HEK293 (cell line): ENCODE data around the gene DSEL.

Experiments
- CTCF ChIA-PET: fragments of 350-600 bp; formaldehyde crosslinking; extraction: SDS; loops from one replicate; lab custom pipeline; 2021; ENCODE audit warnings: antibody characterized with exemption; lab: Yijun Ruan, JAX
- POLR2A ChIA-PET: fragments of 300-600 bp; formaldehyde crosslinking; extraction: SDS; loops from one replicate; lab custom pipeline; 2020; ENCODE audit warnings: antibody characterized with exemption, inconsistent platforms; lab: Yijun Ruan, JAX
- H3K27ac ChIP-seq: fragments of 200-500 bp; sonication (Bioruptor generic); 2 replicates; pipeline ENCODE4 v1.5.1; 2014; ENCODE audit warnings: low read depth, low read length, control low read depth, inconsistent platforms; ENCODE audit errors: extremely low read depth
- H3K36me3 ChIP-seq, 2 experiments: fragments of 200-500 bp in 1 of 2; sonication (Bioruptor generic) in 1 of 2; 1 replicate in 1 of 2; 2 replicates in 1 of 2; pipeline ENCODE4 v1.5.1; 2014 to 2017; ENCODE audit warnings: inconsistent platforms in 2 of 2, low read length in 2 of 2; ENCODE audit not compliant: control insufficient read depth in 2 of 2, insufficient read depth in 1 of 2
- H3K4me1 ChIP-seq: fragments of 200-500 bp; sonication (Bioruptor generic); 2 replicates; pipeline ENCODE4 v1.5.1; 2014; ENCODE audit warnings: mild to moderate bottlenecking, low read length, inconsistent platforms; ENCODE audit not compliant: control insufficient read depth, insufficient read depth
- H3K4me3 ChIP-seq: 2 replicates; pipeline ENCODE4 v1.5.1; 2011; ENCODE audit warnings: low read depth, mild to moderate bottlenecking, control low read depth, low read length, moderate library complexity
- H3K9me3 ChIP-seq: fragments of 200-500 bp; sonication (Bioruptor generic); 2 replicates; pipeline ENCODE4 v1.5.1; 2014; ENCODE audit warnings: low read depth, low read length, inconsistent platforms; ENCODE audit not compliant: control insufficient read depth, insufficient read depth
- FEZF1 ChIP-seq: fragments of 450-650 bp; formaldehyde crosslinking; IDR thresholded peaks from 2 replicates; pipeline ENCODE4 v1.5.1; 2016; ENCODE audit warnings: missing biosample characterization, missing genetic modification characterization
- GFI1B ChIP-seq: fragments of 450-650 bp; formaldehyde crosslinking; IDR thresholded peaks from 2 replicates; pipeline ENCODE4 v1.5.1; 2016; ENCODE audit warnings: missing biosample characterization, missing genetic modification characterization
- GLIS2 ChIP-seq: fragments of 450-650 bp; formaldehyde crosslinking; IDR thresholded peaks from 2 replicates; pipeline ENCODE4 v1.5.1; 2016; ENCODE audit warnings: missing biosample characterization, missing genetic modification characterization
- IKZF3 ChIP-seq: fragments of 450-650 bp; IDR thresholded peaks from 2 replicates; pipeline ENCODE4 v1.5.0; 2018; ENCODE audit warnings: missing biosample characterization, mild to moderate bottlenecking, missing genetic modification characterization, moderate library complexity
- KLF10 ChIP-seq: fragments of 450-650 bp; IDR thresholded peaks from 2 replicates; pipeline ENCODE4 v1.5.1; 2018; ENCODE audit warnings: missing biosample characterization, mild to moderate bottlenecking, missing genetic modification characterization
- MYNN ChIP-seq: fragments of 450-650 bp; formaldehyde crosslinking; IDR thresholded peaks from 2 replicates; pipeline ENCODE4 v1.5.1; 2016; ENCODE audit warnings: missing biosample characterization, missing genetic modification characterization, borderline replicate concordance
- REPIN1 ChIP-seq: fragments of 450-650 bp; formaldehyde crosslinking; IDR thresholded peaks from 2 replicates; pipeline ENCODE4 v1.5.1; 2017; ENCODE audit warnings: missing biosample characterization, missing genetic modification characterization, low read depth
- REST ChIP-seq: fragments of 450-650 bp; formaldehyde crosslinking; IDR thresholded peaks from 2 replicates; pipeline ENCODE4 v1.5.1; 2016; ENCODE audit warnings: missing biosample characterization, missing genetic modification characterization
- SP3 ChIP-seq: fragments of 450-650 bp; formaldehyde crosslinking; IDR thresholded peaks from 2 replicates; pipeline ENCODE4 v1.5.1; 2016; ENCODE audit warnings: missing biosample characterization, missing genetic modification characterization
- WT1 ChIP-seq: fragments of 450-650 bp; formaldehyde crosslinking; IDR thresholded peaks from 2 replicates; pipeline ENCODE4 v1.5.1; 2016; ENCODE audit warnings: missing biosample characterization, missing genetic modification characterization
- ZBTB1 ChIP-seq: fragments of 450-650 bp; formaldehyde crosslinking; IDR thresholded peaks from 2 replicates; pipeline ENCODE4 v1.5.1; 2016; ENCODE audit warnings: missing biosample characterization, missing genetic modification characterization
- ZBTB20 ChIP-seq: fragments of 450-650 bp; formaldehyde crosslinking; IDR thresholded peaks from 2 replicates; pipeline ENCODE4 v1.5.1; 2016; ENCODE audit warnings: missing biosample characterization, missing genetic modification characterization
- ZNF121 ChIP-seq: fragments of 450-650 bp; formaldehyde crosslinking; IDR thresholded peaks from 2 replicates; pipeline ENCODE4 v1.5.1; 2016; ENCODE audit warnings: missing biosample characterization, missing genetic modification characterization
- ZNF155 ChIP-seq: fragments of 450-650 bp; formaldehyde crosslinking; IDR thresholded peaks from 2 replicates; pipeline ENCODE4 v1.5.1; 2016; ENCODE audit warnings: missing biosample characterization, missing genetic modification characterization
- ZNF157 ChIP-seq: fragments of 450-650 bp; formaldehyde crosslinking; IDR thresholded peaks from 2 replicates; pipeline ENCODE4 v1.5.1; 2016; ENCODE audit warnings: missing biosample characterization, missing genetic modification characterization
- ZNF174 ChIP-seq: fragments of 450-650 bp; formaldehyde crosslinking; IDR thresholded peaks from 2 replicates; pipeline ENCODE4 v1.5.0; 2017; ENCODE audit warnings: missing biosample characterization, mild to moderate bottlenecking, missing genetic modification characterization
- ZNF184 ChIP-seq: fragments of 450-650 bp; IDR thresholded peaks from 2 replicates; pipeline ENCODE4 v1.5.1; 2018; ENCODE audit warnings: missing biosample characterization, mild to moderate bottlenecking, missing genetic modification characterization
- ZNF211 ChIP-seq: fragments of 450-650 bp; formaldehyde crosslinking; IDR thresholded peaks from 2 replicates; pipeline ENCODE4 v1.5.1; 2016; ENCODE audit warnings: low read depth, missing biosample characterization, missing genetic modification characterization
- ZNF223 ChIP-seq: fragments of 450-650 bp; formaldehyde crosslinking; IDR thresholded peaks from 2 replicates; pipeline ENCODE4 v1.5.1; 2016; ENCODE audit warnings: missing biosample characterization, missing genetic modification characterization
- ZNF248 ChIP-seq: fragments of 450-650 bp; formaldehyde crosslinking; IDR thresholded peaks from 2 replicates; pipeline ENCODE4 v1.5.1; 2017; ENCODE audit warnings: missing biosample characterization, missing genetic modification characterization
- ZNF404 ChIP-seq: fragments of 450-650 bp; formaldehyde crosslinking; IDR thresholded peaks from 2 replicates; pipeline ENCODE4 v1.5.1; 2017; ENCODE audit warnings: missing biosample characterization, missing genetic modification characterization
- ZNF416 ChIP-seq: fragments of 450-650 bp; formaldehyde crosslinking; IDR thresholded peaks from 2 replicates; pipeline ENCODE4 v1.5.1; 2016; ENCODE audit warnings: missing biosample characterization, missing genetic modification characterization
- ZNF501 ChIP-seq: fragments of 450-650 bp; formaldehyde crosslinking; IDR thresholded peaks from 2 replicates; pipeline ENCODE4 v1.5.1; 2016; ENCODE audit warnings: missing biosample characterization, missing genetic modification characterization
- ZNF548 ChIP-seq: fragments of 450-650 bp; formaldehyde crosslinking; IDR thresholded peaks from 2 replicates; pipeline ENCODE4 v1.5.1; 2016; ENCODE audit warnings: missing biosample characterization, missing genetic modification characterization
- ZNF558 ChIP-seq: fragments of 450-650 bp; formaldehyde crosslinking; IDR thresholded peaks from 2 replicates; pipeline ENCODE4 v1.5.1; 2016; ENCODE audit warnings: missing biosample characterization, missing genetic modification characterization
- ZNF596 ChIP-seq: fragments of 450-650 bp; IDR thresholded peaks from 2 replicates; pipeline ENCODE4 v1.5.0; 2018; ENCODE audit warnings: missing biosample characterization, mild to moderate bottlenecking, missing genetic modification characterization, moderate library complexity
- ZNF610 ChIP-seq: fragments of 450-650 bp; formaldehyde crosslinking; IDR thresholded peaks from 2 replicates; pipeline ENCODE4 v1.5.1; 2016; ENCODE audit warnings: missing biosample characterization, missing genetic modification characterization, borderline replicate concordance
- ZNF624 ChIP-seq: fragments of 450-650 bp; formaldehyde crosslinking; IDR thresholded peaks from 2 replicates; pipeline ENCODE4 v1.5.1; 2017; ENCODE audit warnings: missing biosample characterization, missing genetic modification characterization
- ZNF658 ChIP-seq: fragments of 450-650 bp; formaldehyde crosslinking; IDR thresholded peaks from 2 replicates; pipeline ENCODE4; 2016; ENCODE audit warnings: missing biosample characterization, missing genetic modification characterization
- ZNF670 ChIP-seq: fragments of 450-650 bp; formaldehyde crosslinking; IDR thresholded peaks from 2 replicates; pipeline ENCODE4 v1.5.1; 2016; ENCODE audit warnings: missing biosample characterization, missing genetic modification characterization, low read depth
- ZNF692 ChIP-seq: fragments of 450-650 bp; formaldehyde crosslinking; IDR thresholded peaks from 2 replicates; pipeline ENCODE4 v1.5.1; 2016; ENCODE audit warnings: missing biosample characterization, missing genetic modification characterization
- ZNF768 ChIP-seq: fragments of 450-650 bp; formaldehyde crosslinking; IDR thresholded peaks from 2 replicates; pipeline ENCODE4 v1.5.1; 2018; ENCODE audit warnings: missing biosample characterization, mild to moderate bottlenecking, missing genetic modification characterization
- ZNF776 ChIP-seq: fragments of 450-650 bp; formaldehyde crosslinking; IDR thresholded peaks from 2 replicates; pipeline ENCODE4 v1.5.0; 2017; ENCODE audit warnings: missing biosample characterization, missing genetic modification characterization, borderline replicate concordance
- ZNF792 ChIP-seq: fragments of 450-650 bp; formaldehyde crosslinking; IDR thresholded peaks from 2 replicates; pipeline ENCODE4 v1.5.1; 2016; ENCODE audit warnings: missing biosample characterization, missing genetic modification characterization
- ZNF837 ChIP-seq: fragments of 450-650 bp; formaldehyde crosslinking; IDR thresholded peaks from 2 replicates; pipeline ENCODE4 v1.5.1; 2016; ENCODE audit warnings: missing biosample characterization, missing genetic modification characterization

DSEL gene

DNA sequence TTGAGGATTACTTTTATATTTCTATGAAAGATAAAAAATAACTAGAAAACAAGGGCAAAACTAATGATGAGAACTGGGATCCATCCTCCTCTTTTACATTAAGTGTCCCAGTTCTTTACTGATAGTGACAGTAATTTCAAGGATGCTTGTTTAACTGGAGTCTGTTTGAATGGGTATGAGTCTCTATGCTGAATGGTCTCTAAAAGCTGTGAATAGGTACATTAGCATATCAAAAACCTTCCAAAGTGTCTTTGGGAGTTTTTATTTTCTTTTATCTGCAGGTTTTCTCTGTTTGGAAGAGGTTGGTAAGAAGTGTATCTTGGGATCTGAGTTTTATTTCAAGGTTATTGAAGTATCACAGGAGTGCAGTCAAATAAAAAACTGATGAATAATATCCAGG is 30.0 kb downstream of the DSEL start:
- Histone ChIP-seq H3K27ac (no peak overlapping the region), H3K4me1 (no peaks in the 10 kb centered on the region), H3K9me3 (no peaks in the 10 kb centered on the region), H3K36me3 (no peaks in the 10 kb centered on the region), H3K4me3 (no peak overlapping the region)
- ChIA-PET POLR2A (no interaction called here), CTCF (no interaction called here)
- TF ChIP-seq ZNF837, result no peak

DNA sequence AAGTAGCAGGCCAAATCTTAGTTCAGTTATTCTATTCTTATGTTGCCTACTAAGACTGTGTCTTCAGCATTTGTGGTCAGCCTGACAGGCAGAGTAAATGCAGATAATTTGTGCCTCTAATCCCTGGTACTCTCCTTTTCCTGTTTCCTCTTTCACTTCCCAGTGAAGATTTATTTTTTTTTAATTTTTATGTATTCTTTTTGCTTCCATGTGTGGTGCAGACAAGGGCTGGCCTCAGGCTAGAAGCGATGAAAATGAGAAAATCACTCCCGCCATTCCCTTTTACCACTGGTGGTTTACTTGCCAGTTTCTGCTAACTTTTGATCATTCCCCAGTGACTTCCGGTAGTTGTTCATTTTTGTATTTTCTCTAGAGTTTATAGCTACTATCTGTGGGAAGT is 30.9 kb downstream of the DSEL start:
- POLR2A ChIA-PET, result no interaction called here
- H3K9me3 ChIP-seq, result no peaks in the 10 kb centered on the region
- no peak for TF ChIP-seq ZNF670 (tag by site-specific recombination)
- TF ChIP-seq ZNF248, result no peak
- no peak for TF ChIP-seq ZNF174 (tag by site-specific recombination)
- TF ChIP-seq ZNF768 (tag by site-specific recombination), result no peak
- TF ChIP-seq ZNF776 (tag by site-specific recombination), result no peak
- TF ChIP-seq SP3 (tag by site-specific recombination), result no peak
- no peak for TF ChIP-seq ZNF837
- no peak for TF ChIP-seq ZNF596 (tag by site-specific recombination)
- TF ChIP-seq, all 188 proteins: peak for 0
- H3K4me1 ChIP-seq, result no peaks in the 10 kb centered on the region
- no peak overlapping the region for H3K27ac ChIP-seq
- no peak overlapping the region for H3K4me3 ChIP-seq
- H3K36me3 ChIP-seq, result no peaks in the 10 kb centered on the region
- CTCF ChIA-PET, result no interaction called here

GRCh38 chr18:67484458-67484857 is 32.1 kb downstream of the DSEL start:
- H3K9me3 ChIP-seq, result no peaks in the 10 kb centered on the region
- POLR2A ChIA-PET, result no interaction called here
- CTCF ChIA-PET, result no interaction called here

GRCh38 chr18:67483952-67484351 is 32.6 kb downstream of the DSEL start:
- ChIA-PET CTCF (no interaction called here), POLR2A (no interaction called here)
- Histone ChIP-seq H3K4me1 (no peaks in the 10 kb centered on the region), H3K9me3 (no peaks in the 10 kb centered on the region), H3K4me3 (no peak overlapping the region), H3K36me3 (no peaks in the 10 kb centered on the region), H3K27ac (no peak overlapping the region)
- no peak for TF ChIP-seq ZNF404 (tag by site-specific recombination)
- no peak for TF ChIP-seq ZNF558 (tag by site-specific recombination)
- no peak for TF ChIP-seq REST (tag by site-specific recombination)
- TF ChIP-seq ZNF121 (tag by site-specific recombination), result no peak
- TF ChIP-seq ZNF211 (tag by site-specific recombination), result no peak
- no peak for TF ChIP-seq ZNF548
- TF ChIP-seq WT1, result no peak
- TF ChIP-seq ZNF223 (tag by site-specific recombination), result no peak

More at GRCh38 chr18:67484458-67484857, 32.1 kb downstream of the DSEL start:
- H3K4me3 ChIP-seq, result no peak overlapping the region
- H3K4me1 ChIP-seq, result no peaks in the 10 kb centered on the region
- TF ChIP-seq KLF10 (tag by site-specific recombination) (no peak), IKZF3 (tag by site-specific recombination) (no peak), ZNF184 (tag by site-specific recombination) (no peak), ZBTB1 (tag by site-specific recombination) (no peak), ZNF157 (tag by site-specific recombination) (no peak), ZNF416 (tag by site-specific recombination) (no peak), ZNF692 (no peak), FEZF1 (no peak), REPIN1 (tag by site-specific recombination) (no peak), ZNF624 (tag by site-specific recombination) (no peak), ZNF155 (tag by site-specific recombination) (no peak), GLIS2 (tag by site-specific recombination) (no peak), ZNF792 (tag by site-specific recombination) (no peak), GFI1B (tag by site-specific recombination) (no peak), MYNN (tag by site-specific recombination) (no peak), ZBTB20 (tag by site-specific recombination) (no peak), ZNF610 (no peak), ZNF501 (tag by site-specific recombination) (no peak), ZNF658 (tag by site-specific recombination) (no peak), ZNF404 (tag by site-specific recombination) (no peak)
- H3K27ac ChIP-seq, result no peak overlapping the region
- no peaks in the 10 kb centered on the region for H3K36me3 ChIP-seq
